Urinary bladder (tissue), 4 donors: Measurements from ENCODE around the gene TBC1D5. TPM values are rescaled to one million over a fixed set of nuclear protein-coding genes. Genes with fewer than 3 reads are reported as not detected.
"Not testable (repeated sequence)": the region's sequence is repeated elsewhere in the genome, so short reads cannot be mapped to it uniquely, and the experiment has no call there.

Source experiments
- DNase-seq: peaks from one replicate; pipeline ENCODE4 v3.0.0-alpha.2; 2015; ENCODE audit errors: extremely low spot score
- H3K27ac ChIP-seq: one replicate; pipeline ENCODE4 v1.5.1; 2013; ENCODE audit warnings: low read depth, mild to moderate bottlenecking, moderate library complexity
- H3K36me3 ChIP-seq: one replicate; pipeline ENCODE4 v1.6.1; 2013; ENCODE audit warnings: mild to moderate bottlenecking, moderate library complexity; ENCODE audit not compliant: insufficient read depth
- H3K4me1 ChIP-seq: one replicate; pipeline ENCODE4 v1.6.1; 2013; ENCODE audit warnings: mild to moderate bottlenecking, moderate library complexity; ENCODE audit not compliant: insufficient read depth
- H3K4me3 ChIP-seq: one replicate; pipeline ENCODE4 v1.5.1; 2013; ENCODE audit warnings: low read depth, low read length
- WGBS: extraction: QIAGEN DNeasy Blood & Tissue Kit; methylation state at CpG from one replicate; pipeline ENCODE4 v1.1.7; 2013; 5-methylcytosine and 5-hydroxymethylcytosine counted together
- polyA plus RNA-seq: library from polyadenylated mRNA; stranded (reverse); fragments of 200-250 nt; gene quantifications from one replicate; pipeline ENCODE4 v1.2.3, GENCODE V29; 2013
- total RNA-seq: library from RNA; depleted of rRNA; stranded (reverse); fragments of >200 nt; gene quantifications from one replicate; pipeline ENCODE4 v1.2.3, GENCODE V29; 2014
- donor health status: healthy with polysubstance abuse.
- donor health status: healthy.

Gene TBC1D5
- total and polyA plus RNA-seq, 2 donors: 26.2 to 145 TPM

DNA sequence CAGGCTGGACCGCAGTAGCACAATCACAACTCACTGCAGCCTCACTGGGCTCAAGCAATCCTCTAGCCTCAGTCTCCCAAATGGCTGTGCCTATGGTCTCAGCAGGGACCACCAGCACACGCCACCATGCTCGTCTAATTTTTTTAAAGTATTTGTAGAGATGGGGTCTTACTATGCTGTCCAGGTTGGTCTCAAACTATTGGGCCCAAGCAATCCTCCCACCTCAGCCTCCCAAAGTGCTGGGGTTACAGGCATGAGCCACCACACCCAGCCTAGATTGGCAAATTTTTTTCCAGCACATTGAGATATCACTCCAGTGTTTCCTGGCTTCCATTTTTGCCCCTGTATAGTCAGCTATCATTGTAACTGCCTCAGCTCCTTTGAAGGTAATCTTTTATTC, 18.3 kb downstream of the TBC1D5 start:
- no peak overlapping the region for H3K4me3 ChIP-seq
- H3K36me3 ChIP-seq: peaks cover 1% of the 10 kb centered on the region
- H3K4me1 ChIP-seq: no peaks in the 10 kb centered on the region
- DNase-seq: no peak
- H3K27ac ChIP-seq: no peak overlapping the region
- 97% methylated on average over 3 of the region's 3 CpGs for WGBS

DNA sequence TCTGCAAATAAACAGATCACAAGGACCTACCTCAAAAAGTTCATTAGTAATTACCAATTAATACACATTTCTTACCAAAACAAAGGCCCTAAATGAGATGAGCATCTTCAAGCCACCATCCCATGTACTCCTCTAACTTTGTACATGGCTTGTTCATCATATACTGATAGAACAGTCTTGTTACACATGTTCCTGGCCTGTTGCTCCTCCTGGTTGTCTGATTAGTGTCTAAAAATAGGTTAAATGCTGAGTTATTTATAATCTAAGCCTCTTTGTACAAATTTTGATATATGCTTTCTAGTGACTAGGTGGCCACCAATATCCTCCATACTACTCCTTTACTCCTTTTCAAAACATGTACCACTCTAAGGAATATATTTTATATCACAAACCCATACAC, 25.0 kb downstream of the TBC1D5 start:
- Histone ChIP-seq H3K4me3 (no peak overlapping the region), H3K36me3 (peaks cover 5% of the 10 kb centered on the region), H3K4me1 (no peaks in the 10 kb centered on the region), H3K27ac (no peak overlapping the region)
- no peak for DNase-seq

DNA sequence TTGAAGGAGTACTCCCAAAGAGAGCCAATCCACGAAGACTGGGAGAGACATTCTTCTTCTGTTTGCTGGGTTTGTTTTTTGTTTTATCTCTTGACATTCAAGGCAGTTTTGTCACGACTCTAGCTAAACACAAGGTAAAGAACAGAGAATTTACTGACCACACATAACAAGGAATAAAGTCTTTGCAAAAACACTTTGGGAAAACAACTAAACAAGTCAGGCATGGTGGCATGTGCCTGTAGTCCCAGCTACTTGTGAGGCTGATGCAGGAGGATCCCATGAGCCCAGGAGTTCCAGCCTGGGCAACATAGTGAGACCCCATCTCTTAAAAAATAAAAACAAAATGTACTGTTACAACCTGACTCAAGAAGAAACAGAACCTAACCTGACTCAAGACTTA, 28.0 kb downstream of the TBC1D5 start:
- Histone ChIP-seq H3K4me3 (no peak overlapping the region), H3K36me3 (peaks cover 5% of the 10 kb centered on the region), H3K4me1 (no peaks in the 10 kb centered on the region), H3K27ac (no peak overlapping the region)
- no peak for DNase-seq
- 96% methylated on average over 2 of the region's 2 CpGs for WGBS

DNA sequence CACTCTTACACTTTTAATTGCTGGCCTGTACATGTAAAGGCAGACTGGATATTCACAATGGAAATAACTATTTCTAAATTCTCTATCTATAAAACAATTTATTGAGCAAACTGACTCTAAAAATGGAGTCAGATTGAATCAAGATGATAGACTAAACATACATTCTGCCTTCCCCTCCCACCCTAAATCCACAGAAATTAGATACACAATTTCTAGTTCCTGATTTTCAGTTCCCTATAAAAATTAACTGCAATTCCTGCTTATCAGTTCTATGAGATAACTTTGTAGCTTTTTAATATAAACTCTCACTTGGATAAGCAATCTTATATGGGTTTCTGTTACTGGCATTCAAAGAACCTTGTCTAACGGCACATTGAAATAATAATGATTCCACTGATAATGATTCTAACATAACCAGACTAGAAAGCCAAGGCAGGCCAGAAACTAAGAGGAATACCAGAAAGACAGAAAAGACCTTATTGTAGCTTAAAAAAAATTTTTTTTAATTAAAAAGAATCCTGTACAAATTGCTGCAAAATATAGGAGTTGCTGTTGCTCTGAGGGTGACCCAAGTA, 33.1 kb downstream of the TBC1D5 start:
- Histone ChIP-seq H3K27ac (no peak overlapping the region), H3K4me3 (no peak overlapping the region), H3K36me3 (no peaks in the 10 kb centered on the region), H3K4me1 (no peaks in the 10 kb centered on the region)
- DNase-seq: no peak
- WGBS: 35% methylated on average over 1 of the region's 1 CpG

DNA sequence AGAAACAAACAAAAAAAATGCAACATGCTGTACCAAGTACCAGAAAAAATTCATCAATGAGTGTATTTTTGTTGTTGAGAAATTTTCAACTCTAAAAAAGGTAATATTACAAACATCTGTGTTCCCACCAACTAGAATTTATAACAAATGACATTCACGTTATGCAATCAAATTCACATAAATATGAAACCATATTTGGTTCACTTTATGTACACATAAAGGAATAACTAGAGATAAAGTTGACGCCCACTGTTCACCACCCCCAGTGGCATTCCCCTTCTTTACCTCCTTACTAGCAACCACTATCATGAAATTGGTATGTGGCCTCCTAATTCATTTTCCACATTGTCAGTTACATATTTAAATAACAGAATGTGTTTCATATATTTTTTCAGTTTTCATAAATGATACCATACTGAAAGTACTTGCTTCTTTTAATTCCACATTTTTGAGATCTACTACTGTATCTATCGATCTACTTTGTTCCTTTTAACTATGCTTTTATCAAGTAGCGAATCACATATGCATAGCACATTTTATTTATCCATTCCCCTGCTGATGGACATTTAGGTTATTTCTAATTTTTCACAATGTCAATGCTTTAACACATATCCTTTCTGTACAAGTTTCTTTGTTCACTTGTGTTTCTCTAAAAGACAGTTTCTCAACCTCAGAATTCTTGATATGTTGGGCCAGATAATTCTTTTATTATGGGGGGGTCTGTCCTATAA, 34.5 kb downstream of the TBC1D5 start:
- 71% methylated on average over 4 of the region's 4 CpGs for WGBS
- H3K4me3 ChIP-seq: no peak overlapping the region

DNA sequence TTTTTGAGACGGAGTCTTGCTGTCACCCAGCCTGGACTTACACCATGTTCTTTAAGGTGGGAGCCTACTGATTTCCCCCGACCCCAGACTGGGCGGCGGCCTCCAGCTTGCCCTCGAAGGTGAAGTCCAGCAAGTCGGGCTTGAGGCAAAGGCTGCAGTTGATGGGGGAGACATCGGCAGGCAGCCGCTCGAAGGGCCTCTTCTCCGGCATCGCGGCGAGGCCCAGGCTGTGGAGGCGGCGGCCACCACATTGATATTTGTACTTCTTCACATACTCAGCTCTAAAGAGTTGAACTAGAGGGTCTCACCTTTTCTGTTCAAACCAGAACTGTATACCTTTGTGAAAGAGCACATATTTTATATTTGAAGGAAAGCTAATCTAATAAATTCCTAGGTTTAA, 36.4 kb downstream of the TBC1D5 start:
- 98% methylated on average over 15 of the region's 15 CpGs for WGBS
- not testable (repeated sequence) for H3K4me3 ChIP-seq, DNase-seq, H3K4me1 ChIP-seq, H3K27ac ChIP-seq, H3K36me3 ChIP-seq

More for the DNA sequence above, 34.5 kb downstream of the TBC1D5 start:
- no peaks in the 10 kb centered on the region for H3K4me1 ChIP-seq
- H3K27ac ChIP-seq: no peak overlapping the region
- H3K36me3 ChIP-seq: no peaks in the 10 kb centered on the region
- no peak for DNase-seq

DNA sequence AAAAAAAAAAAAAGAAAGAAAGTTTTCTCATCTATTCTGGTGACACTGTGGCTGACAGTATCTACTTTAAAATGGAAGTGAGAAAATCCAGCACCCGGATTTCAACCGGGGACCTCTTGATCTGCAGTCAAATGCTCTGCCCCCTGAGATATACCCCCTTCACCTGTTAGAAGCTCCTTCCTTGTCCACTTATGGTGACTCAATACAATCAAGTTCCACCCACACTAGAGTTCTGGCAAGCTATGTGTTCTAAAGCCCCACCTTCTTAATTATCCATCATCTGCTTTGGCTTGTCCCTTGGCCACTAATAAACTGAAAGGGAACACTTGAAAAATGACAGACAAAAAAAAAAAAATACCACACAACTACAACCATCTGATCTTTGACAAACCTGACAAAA, 42.6 kb downstream of the TBC1D5 start:
- H3K4me1 ChIP-seq, H3K36me3 ChIP-seq, H3K4me3 ChIP-seq, DNase-seq, H3K27ac ChIP-seq: not testable (repeated sequence)
- WGBS: 95% methylated on average over 2 of the region's 2 CpGs

DNA sequence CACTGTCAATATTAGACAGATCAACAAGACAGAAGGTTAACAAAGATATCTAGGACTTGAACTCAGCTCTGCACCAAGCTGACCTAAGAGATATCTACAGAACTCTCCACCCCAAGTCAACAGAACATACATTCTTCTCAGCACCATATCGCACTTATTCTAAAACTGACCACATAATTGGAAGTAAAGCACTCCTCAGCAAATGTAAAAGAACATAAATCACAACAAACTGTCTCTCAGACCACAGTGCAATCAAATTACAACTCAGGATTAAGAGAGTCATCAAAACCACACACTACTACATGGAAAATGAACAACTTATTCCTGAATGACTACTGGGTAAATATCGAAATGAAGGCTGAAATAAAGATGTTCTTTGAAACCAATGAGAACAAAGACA, 46.8 kb downstream of the TBC1D5 start:
- WGBS: 95% methylated on average over 2 of the region's 2 CpGs
- H3K36me3 ChIP-seq, DNase-seq, H3K4me3 ChIP-seq, H3K4me1 ChIP-seq, H3K27ac ChIP-seq: not testable (repeated sequence)

DNA sequence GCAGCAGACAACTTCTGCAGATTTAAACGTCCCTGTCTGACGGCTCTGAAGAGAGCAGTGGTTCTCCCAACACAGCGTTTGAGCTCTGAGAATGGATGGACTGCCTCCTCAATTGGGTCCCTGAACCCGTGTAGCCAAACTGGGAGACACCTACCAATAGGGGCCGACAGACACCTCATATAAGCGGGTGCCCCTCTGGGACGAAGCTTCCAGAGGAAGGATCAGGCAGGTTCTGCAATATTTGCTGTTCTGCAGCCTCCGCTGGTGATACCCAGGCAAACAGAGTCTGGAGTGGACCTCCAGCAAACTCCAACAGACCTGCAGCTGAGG, 48.8 kb downstream of the TBC1D5 start:
- not testable (repeated sequence) for H3K4me1 ChIP-seq, DNase-seq, H3K27ac ChIP-seq, H3K4me3 ChIP-seq, H3K36me3 ChIP-seq
- 95% methylated on average over 8 of the region's 8 CpGs for WGBS

DNA sequence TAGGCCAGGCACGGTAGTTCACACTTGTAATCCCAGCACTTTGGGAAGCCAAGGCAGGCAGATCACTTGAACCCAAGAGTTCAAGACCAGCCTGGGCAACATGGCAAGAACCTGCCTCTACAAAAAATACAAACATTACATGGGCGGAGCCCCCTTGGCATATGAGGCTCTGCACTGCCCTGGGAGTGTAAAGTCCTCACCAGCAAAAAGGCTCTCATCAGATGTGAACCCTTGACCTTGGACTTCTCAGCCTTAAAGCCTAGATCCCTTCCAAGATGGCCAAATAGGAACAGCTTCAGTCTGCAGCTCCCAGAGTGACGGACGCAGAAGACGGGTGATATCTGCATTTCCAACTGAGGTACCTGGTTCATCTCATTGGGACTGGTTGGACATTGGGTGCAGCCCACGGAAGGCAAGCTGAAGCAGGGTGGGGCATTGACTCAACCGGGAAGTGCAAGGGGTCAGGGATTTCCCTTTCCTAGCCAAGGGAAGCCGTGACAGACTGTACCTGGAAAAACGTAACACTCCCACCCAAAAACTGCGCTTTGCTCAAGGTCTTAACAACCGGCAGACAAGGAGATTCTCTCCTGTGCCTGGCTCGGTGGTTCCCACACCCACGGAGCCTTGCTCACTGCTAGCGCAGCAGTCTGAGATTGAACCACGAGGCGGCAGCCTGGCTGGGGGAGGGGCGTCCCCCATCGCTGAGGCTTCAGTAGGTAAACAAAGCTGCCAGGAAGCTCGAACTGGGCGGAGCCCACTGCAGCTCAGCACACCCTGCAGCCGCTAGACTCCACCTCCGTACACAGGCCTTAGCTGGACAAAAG, 49.4 kb downstream of the TBC1D5 start:
- WGBS: 95% methylated on average over 22 of the region's 22 CpGs
- not testable (repeated sequence) for H3K4me3 ChIP-seq, DNase-seq, H3K27ac ChIP-seq, H3K36me3 ChIP-seq, H3K4me1 ChIP-seq

DNA sequence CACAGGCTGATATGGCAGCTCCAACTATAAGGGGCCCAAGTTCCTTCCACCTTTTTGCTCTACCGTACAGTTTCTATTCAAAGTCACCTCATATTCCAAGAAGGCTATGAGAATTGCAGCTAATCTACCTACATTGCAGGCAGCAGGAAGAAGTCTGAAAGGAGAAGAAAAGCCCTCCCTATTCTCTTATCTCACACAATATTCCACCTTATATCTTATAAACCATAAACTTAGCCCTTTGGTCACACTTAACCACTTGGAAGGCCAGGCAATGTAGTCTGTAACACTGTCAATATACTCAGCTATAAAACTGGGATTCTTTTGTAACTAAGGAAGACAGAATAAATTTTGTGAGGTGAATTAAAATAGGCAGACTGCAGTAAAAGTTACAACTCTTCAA, 54.9 kb downstream of the TBC1D5 start:
- Histone ChIP-seq H3K4me3 (no peak overlapping the region), H3K4me1 (no peaks in the 10 kb centered on the region), H3K36me3 (no peaks in the 10 kb centered on the region), H3K27ac (no peak overlapping the region)
- 100% methylated on average over 1 of the region's 1 CpG for WGBS
- DNase-seq: no peak

DNA sequence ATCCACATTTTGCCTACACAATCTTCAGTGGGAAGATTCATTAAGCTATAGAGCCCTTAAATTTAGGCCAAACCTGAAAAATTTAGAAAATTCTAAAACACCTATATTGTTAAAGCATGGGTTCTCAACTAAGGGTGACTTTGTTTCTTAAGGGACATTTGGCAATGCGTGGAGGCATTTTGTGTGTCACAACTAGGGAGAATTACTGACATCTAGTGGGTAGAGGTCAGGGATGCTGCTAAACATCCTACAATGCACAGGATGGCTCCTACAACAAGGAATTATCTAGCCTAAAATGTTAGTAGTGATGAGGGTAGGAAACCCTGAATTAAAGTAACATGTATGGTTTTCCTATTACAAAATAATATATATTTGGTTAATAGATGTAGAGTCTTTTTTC, 55.8 kb downstream of the TBC1D5 start:
- Histone ChIP-seq H3K4me1 (no peaks in the 10 kb centered on the region), H3K36me3 (no peaks in the 10 kb centered on the region), H3K27ac (no peak overlapping the region), H3K4me3 (no peak overlapping the region)
- no peak for DNase-seq
- WGBS: 85% methylated on average over 1 of the region's 1 CpG

DNA sequence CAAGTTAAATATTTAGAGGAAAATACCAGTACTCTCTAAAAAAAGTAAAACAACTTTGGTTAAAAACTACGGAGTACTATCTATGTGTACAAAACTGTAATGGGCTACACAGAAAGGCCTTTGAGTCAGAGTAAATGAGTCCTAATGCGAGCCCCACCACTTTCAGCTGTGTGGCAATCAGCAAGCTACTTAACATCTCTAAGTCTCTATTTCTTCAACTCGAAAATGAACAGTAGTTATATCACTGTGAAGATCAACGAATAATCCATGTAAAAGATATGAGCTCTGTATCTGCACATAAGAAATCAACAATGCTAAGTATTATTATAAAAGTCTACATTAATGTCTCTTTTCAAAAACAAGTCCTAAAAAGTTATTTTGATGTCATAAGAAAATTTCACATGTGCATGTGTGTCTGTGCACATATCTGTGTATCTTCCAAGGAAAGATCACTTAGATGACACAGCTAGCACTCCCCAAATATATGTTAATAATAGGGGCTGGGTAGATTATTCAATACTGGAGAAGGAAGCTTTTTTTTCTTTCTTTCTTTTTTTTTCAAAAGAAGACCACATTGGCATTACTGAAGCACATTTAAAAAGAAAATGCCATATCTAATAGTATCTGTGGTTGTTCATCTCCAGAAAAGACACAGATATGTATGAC, 58.8 kb downstream of the TBC1D5 start:
- no peaks in the 10 kb centered on the region for H3K36me3 ChIP-seq
- no peaks in the 10 kb centered on the region for H3K4me1 ChIP-seq
- 91% methylated on average over 4 of the region's 4 CpGs for WGBS
- H3K4me3 ChIP-seq: no peak overlapping the region
- no peak for DNase-seq
- no peak overlapping the region for H3K27ac ChIP-seq

DNA sequence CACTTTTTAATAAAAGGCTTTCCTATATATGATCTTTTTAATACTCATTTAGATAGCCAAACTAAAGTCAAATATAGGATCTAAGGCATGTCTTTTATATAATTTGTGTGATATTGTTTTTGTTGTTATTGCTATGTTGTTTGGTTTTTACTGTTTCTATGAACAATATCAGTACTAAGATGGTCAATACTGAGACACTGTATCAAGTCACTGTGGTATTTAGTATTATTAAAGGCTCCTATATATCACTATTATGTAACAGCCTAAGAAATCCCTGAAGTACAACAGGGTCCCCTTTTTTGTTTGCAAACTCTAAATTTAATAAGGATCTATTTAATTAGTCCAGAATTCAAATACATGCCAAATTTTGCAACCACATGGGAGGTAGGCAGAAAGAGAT, 61.9 kb downstream of the TBC1D5 start:
- no peaks in the 10 kb centered on the region for H3K4me1 ChIP-seq
- DNase-seq: no peak
- no peaks in the 10 kb centered on the region for H3K36me3 ChIP-seq
- H3K4me3 ChIP-seq: no peak overlapping the region
- no peak overlapping the region for H3K27ac ChIP-seq
